GM12878 (cell line): Measurements from ENCODE around the gene BCKDK. TPM values are rescaled to one million over a fixed set of nuclear protein-coding genes. Genes with fewer than 3 reads are reported as not detected.

ENCODE experiments used
- ATAC-seq: fragments of 200-7000 bp; cut with Tn5 transposase; 3 replicates; pipeline ENCODE4 v1.9.1; 2020; ENCODE audit warnings: mild to moderate bottlenecking, moderate library complexity
- BruUV-seq: library from RNA; stranded (reverse); fragments of 400-500 nt; replicated peaks from 2 replicates; lab custom pipeline; 2021; lab: Mats Ljungman, UMichigan
- CTCF ChIA-PET: fragments of 300-600 bp; sonication (Branson Sonifier 250); formaldehyde crosslinking; extraction: SDS; loops from one replicate; lab custom pipeline; 2021; ENCODE audit warnings: inconsistent platforms; lab: Yijun Ruan, JAX
- POLR2A ChIA-PET: fragments of 350-600 bp; formaldehyde crosslinking; extraction: SDS; loops from one replicate; lab custom pipeline; 2021; ENCODE audit warnings: inconsistent platforms; lab: Charles Lee
- RAD21 ChIA-PET: fragments of 300-600 bp; sonication (Branson Sonifier 250); formaldehyde crosslinking; loops from one replicate; lab custom pipeline; 2023; ENCODE audit warnings: antibody characterized with exemption; ENCODE audit not compliant: unreplicated experiment; lab: Charles Lee
- SMC1A ChIA-PET: fragments of 300-600 bp; sonication (Branson Sonifier 250); formaldehyde crosslinking; loops from one replicate; lab custom pipeline; 2023; ENCODE audit not compliant: unreplicated experiment, uncharacterized antibody; lab: Charles Lee
- DNase-seq: peaks from one replicate; pipeline ENCODE4 v3.0.0-alpha.2; 2011; ENCODE audit warnings: low read depth, low spot score
- FAIRE-seq: peaks from 3 replicates; lab custom pipeline; 2011; peaks lifted over from hg19 to GRCh38; lab: Jason Lieb, UNC
- H2AFZ ChIP-seq: 2 replicates; pipeline ENCODE4 v1.6.0; 2011; ENCODE audit warnings: low read depth, low read length, control low read depth; ENCODE audit not compliant: control insufficient read depth
- H3K27ac ChIP-seq: 2 replicates; pipeline ENCODE4 v1.5.1; 2011; ENCODE audit warnings: control low read depth; ENCODE audit not compliant: control insufficient read depth, insufficient read depth
- H3K27me3 ChIP-seq, 2 experiments: replicated peaks in 1 of 2; 2 replicates each; pipeline versions ENCODE4 v1.6.0 to v1.6.1; 2011; ENCODE audit warnings: low read length in 1 of 2; ENCODE audit not compliant: control insufficient read depth in 2 of 2, insufficient read depth in 2 of 2
- H3K36me3 ChIP-seq, 2 experiments: 2 replicates each; pipeline ENCODE4 v1.5.1; 2011; ENCODE audit warnings: low read length in 1 of 2; ENCODE audit not compliant: control insufficient read depth in 2 of 2, insufficient read depth in 2 of 2
- H3K4me1 ChIP-seq: 2 replicates; pipeline ENCODE4 v1.6.1; 2011; ENCODE audit warnings: mild to moderate bottlenecking, low read length, moderate library complexity, mixed read lengths; ENCODE audit not compliant: control insufficient read depth, insufficient read depth
- H3K4me2 ChIP-seq: 2 replicates; pipeline ENCODE4 v1.6.0; 2011; ENCODE audit warnings: control low read depth; ENCODE audit not compliant: control insufficient read depth, insufficient read depth
- H3K4me3 ChIP-seq: fragments of 200-600 bp; sonication (generic); 2 replicates; pipeline ENCODE4 v1.5.1; 2016
- H3K79me2 ChIP-seq: 2 replicates; pipeline ENCODE4 v1.6.0; 2011; ENCODE audit warnings: low read length; ENCODE audit not compliant: control insufficient read depth, insufficient read depth
- H3K9ac ChIP-seq: 2 replicates; pipeline ENCODE4 v1.8.0; 2011; ENCODE audit warnings: low read length, control low read depth, mixed read lengths; ENCODE audit not compliant: control insufficient read depth, insufficient read depth
- H3K9me3 ChIP-seq: replicated peaks from 3 replicates; pipeline ENCODE4 v1.5.1; 2011; ENCODE audit warnings: mild to moderate bottlenecking, low read length; ENCODE audit not compliant: control insufficient read depth, insufficient read depth
- H4K20me1 ChIP-seq: 2 replicates; pipeline ENCODE4 v1.6.0; 2011; ENCODE audit not compliant: control insufficient read depth, insufficient read depth
- CHD2 ChIP-seq: IDR thresholded peaks from 2 replicates; pipeline ENCODE4 v1.6.1; 2011; ENCODE audit warnings: low read depth, low read length, improper control_type of control experiment, borderline replicate concordance
- EED ChIP-seq: sonication (generic); IDR thresholded peaks from 2 replicates; pipeline ENCODE4 v1.6.1; 2016; ENCODE audit warnings: antibody characterized with exemption, low read depth
- ESRRA ChIP-seq: IDR thresholded peaks from 2 replicates; pipeline ENCODE4 v1.6.1; 2012; ENCODE audit warnings: mild to moderate bottlenecking, low read length, improper control_type of control experiment
- ETV6 ChIP-seq, 2 experiments: fragments of 450-650 bp in 1 of 2; IDR thresholded peaks in 1 of 2; conservative IDR thresholded peaks in 1 of 2; 2 replicates each; pipeline ENCODE4 v1.6.1; 2014; ENCODE audit warnings: antibody characterized with exemption in 1 of 2, borderline replicate concordance in 1 of 2, low read depth in 1 of 2, mild to moderate bottlenecking in 1 of 2, moderate library complexity in 1 of 2
- IKZF1 ChIP-seq: fragments of 450-650 bp; conservative IDR thresholded peaks from 2 replicates; pipeline ENCODE4 v1.6.1; 2017; ENCODE audit warnings: antibody characterized with exemption, mild to moderate bottlenecking
- JUNB ChIP-seq: IDR thresholded peaks from 2 replicates; pipeline ENCODE4 v1.6.1; 2016; ENCODE audit warnings: antibody characterized with exemption, mild to moderate bottlenecking
- KAT2A ChIP-seq: conservative IDR thresholded peaks from 2 replicates; pipeline ENCODE4 v1.6.1; 2011; ENCODE audit warnings: low read depth, low read length; ENCODE audit not compliant: control insufficient read depth
- NR2C2 ChIP-seq: IDR thresholded peaks from 2 replicates; pipeline ENCODE4 v1.6.1; 2011; ENCODE audit warnings: borderline replicate concordance, low read depth; ENCODE audit not compliant: control insufficient read depth, insufficient read length
- POLR2AphosphoS5 ChIP-seq: IDR thresholded peaks from 2 replicates; pipeline ENCODE4 v1.6.1; 2011; ENCODE audit warnings: mild to moderate bottlenecking, low read length, inconsistent platforms
- TAF1 ChIP-seq: IDR thresholded peaks from 2 replicates; pipeline ENCODE4 v1.6.1; 2011; ENCODE audit warnings: mild to moderate bottlenecking, low read depth, low read length, borderline replicate concordance
- TBL1XR1 ChIP-seq: IDR thresholded peaks from 2 replicates; pipeline ENCODE4 v1.6.1; 2012; ENCODE audit warnings: low read depth, low read length, improper control_type of control experiment
- WGBS: methylation state at CpG from one replicate; pipeline ENCODE4 v1.1.6; 2016; ENCODE audit warnings: low lambda C conversion rate; ENCODE audit not compliant: insufficient replicate concordance, insufficient coverage; ENCODE audit errors: missing lambda C conversion rate; 5-methylcytosine and 5-hydroxymethylcytosine counted together
- in situ Hi-C: fragments of 300-500 bp; cut with MboI; formaldehyde crosslinking; loops from 9 replicates; pipeline ENCODE4 v1.14.3; 2018; ENCODE audit warnings: mixed read lengths
- intact Hi-C: fragments of 100-400 bp; cut with micrococcal nuclease; formaldehyde crosslinking; loops from one replicate; pipeline ENCODE4 v1.14.2; 2022; ENCODE audit not compliant: unreplicated experiment
- polyA plus RNA-seq, 11 experiments: library from polyadenylated mRNA; depleted of rRNA in 4 of 11; unstranded in 6 of 11; stranded (reverse) in 5 of 11; fragments of >200 nt; fragmentation: Nextera tagmentation in 4 of 11; fragmentation: Illumina TruSeq in 1 of 11; extraction: Ambion mirVana in 4 of 11; extraction: Trizol in 1 of 11; gene quantifications; 1 replicate in 1 of 11; 2 replicates in 10 of 11; pipeline versions ENCODE4 v1.2.1 to v1.2.3, GENCODE V29; 2011 to 2016; ENCODE audit warnings: inconsistent platforms in 2 of 11, missing spikeins in 2 of 11, low read depth in 1 of 11
- total RNA-seq, 4 experiments: library from RNA; depleted of rRNA in 3 of 4; stranded (reverse); fragments of >200 nt in 3 of 4; fragmentation: Illumina TruSeq in 1 of 4; extraction: Trizol in 1 of 4; gene quantifications; 2 replicates each; pipeline versions ENCODE4 v1.2.1 to v1.2.3, GENCODE V29; 2013 to 2021
- TF ChIP-seq, protein P1 (sequence below): fragments of 450-650 bp; conservative IDR thresholded peaks from 2 replicates; pipeline ENCODE4 v1.6.1; 2017; ENCODE audit warnings: mild to moderate bottlenecking, moderate library complexity
- TF ChIP-seq, protein P2 (sequence below): fragments of 450-650 bp; IDR thresholded peaks from 2 replicates; pipeline ENCODE4 v1.6.1; 2014; ENCODE audit warnings: mild to moderate bottlenecking

The BCKDK gene
- total and polyA plus RNA-seq, 10 of the 15 experiments (the other 5 are each of a cell fraction or from before 2014, with no cell fraction given): 0.68 to 56.6 (median 32.8) TPM

DNA sequence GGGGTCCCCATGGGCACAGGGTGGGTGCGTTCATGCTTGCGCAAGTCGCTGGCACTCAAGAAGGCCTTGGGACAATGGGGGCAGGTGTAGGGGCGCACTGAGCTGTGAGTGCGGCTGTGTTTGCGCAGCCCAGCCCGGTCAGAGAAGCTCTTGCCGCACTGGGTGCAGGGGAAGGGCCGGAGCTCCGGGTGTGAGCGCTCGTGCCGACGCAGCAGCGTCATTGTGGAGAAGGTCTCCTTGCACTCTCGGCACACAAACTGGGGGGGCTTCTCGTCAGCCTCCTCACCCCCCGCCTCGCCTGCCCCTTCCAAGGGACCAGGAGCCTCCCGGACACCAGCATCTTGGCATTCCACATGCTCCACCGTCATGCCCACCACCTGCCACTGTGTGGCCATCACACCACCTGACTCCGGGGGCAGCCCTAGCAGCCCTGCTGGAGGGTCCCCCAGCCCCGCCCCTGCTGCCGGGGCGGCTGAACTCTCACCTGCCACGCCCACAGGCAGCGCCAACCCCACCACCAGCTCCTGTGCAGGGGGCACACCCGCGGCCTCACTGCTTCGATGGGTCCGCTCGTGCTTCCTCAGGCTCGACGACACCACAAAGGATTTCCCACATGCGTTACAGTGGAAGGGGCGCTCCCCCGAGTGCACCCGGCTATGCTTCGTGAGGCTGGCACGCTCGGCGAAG lies 46.9 kb upstream of the BCKDK start:
- in situ Hi-C loops (no loop called here), intact Hi-C loops (no loop called here)
- RAD21 ChIA-PET: no interaction called here
- Histone ChIP-seq H3K4me1 (no peaks in the 10 kb centered on the region), H3K9ac (no peak overlapping the region), H3K27ac (no peak overlapping the region), H3K27me3 (no peaks in the 10 kb centered on the region), H3K9me3 (no peaks in the 10 kb centered on the region), H3K79me2 (no peaks in the 10 kb centered on the region; the same call in 1 of the 2 replicates), H3K36me3 (peaks cover 9 to 23% of the 10 kb centered on the region in 2 experiments), H2AFZ (no peak overlapping the region), H4K20me1 (no peaks in the 10 kb centered on the region), H3K4me3 (no peak overlapping the region), H3K4me2 (no peak overlapping the region)
- WGBS: 98% methylated on average over 35 of the region's 42 CpGs
- POLR2A ChIA-PET: interaction anchor here (1.0 kb wide), 1 partner anchor 81 kb away, joined by 3 read pairs; no protein-coding TSS in a partner anchor
- no peak for ATAC-seq
- FAIRE-seq: no peak
- DNase-seq: no peak
- SMC1A ChIA-PET: interaction anchor here (1.5 kb wide), 1 partner anchor 15 kb away, joined by 5 read pairs; no protein-coding TSS in a partner anchor
- CTCF ChIA-PET: no interaction called here
- BruUV-seq: no TSS peak
- TF ChIP-seq IKZF1: no peak

DNA sequence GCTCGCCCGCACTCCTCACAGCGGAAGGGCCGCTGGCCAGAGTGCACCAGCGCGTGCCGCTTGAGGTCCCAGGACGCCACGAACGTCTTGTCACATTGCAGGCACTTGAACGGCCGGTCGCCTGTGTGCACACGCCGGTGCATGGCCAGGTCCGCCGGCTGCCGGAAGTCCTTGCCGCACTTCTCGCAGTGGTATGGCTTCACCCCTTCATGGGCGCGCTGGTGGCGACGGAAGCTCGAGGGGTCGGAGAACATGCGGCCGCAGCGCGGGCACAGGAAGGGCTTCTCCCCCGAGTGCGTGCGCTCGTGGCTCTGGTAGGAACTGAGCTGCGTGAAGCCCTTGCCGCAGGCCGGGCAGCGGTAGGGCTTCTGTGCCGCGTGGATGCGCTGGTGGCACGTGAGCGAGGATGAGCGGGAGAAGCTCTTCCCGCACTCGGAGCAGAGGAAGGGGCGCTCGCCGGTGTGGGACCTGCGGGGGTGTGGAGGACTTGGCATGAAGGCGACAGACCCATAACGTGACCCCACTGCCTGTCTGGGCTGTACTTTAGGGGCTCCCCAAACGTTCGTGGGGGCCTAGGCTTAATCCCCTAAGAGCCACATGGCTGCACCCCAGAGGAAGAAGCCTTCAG lies 46.3 kb upstream of the BCKDK start:
- intact Hi-C loops: no loop called here
- no peak overlapping the region for H3K27ac ChIP-seq
- H3K36me3 ChIP-seq: peaks cover 11 to 23% of the 10 kb centered on the region in 2 experiments
- H3K4me2 ChIP-seq: no peak overlapping the region
- H3K79me2 ChIP-seq: no peaks in the 10 kb centered on the region; the same call in 1 of the 2 replicates
- no peaks in the 10 kb centered on the region for H3K9me3 ChIP-seq
- no peak for FAIRE-seq
- BruUV-seq: no TSS peak
- DNase-seq: no peak
- ChIA-PET SMC1A (no interaction called here), CTCF (interaction anchor here (0.7 kb wide), 1 partner anchor 98 kb away, joined by 3 read pairs; no protein-coding TSS in a partner anchor), POLR2A (interaction anchor here (0.6 to 1.0 kb wide), 3 partner anchors 65 to 95 kb away, joined by 3 to 7 read pairs (median 4); no protein-coding TSS in a partner anchor), RAD21 (no interaction called here)
- ATAC-seq: no peak
- H3K9ac ChIP-seq: no peak overlapping the region
- H2AFZ ChIP-seq: no peak overlapping the region
- WGBS: 95% methylated on average over 48 of the region's 54 CpGs
- H4K20me1 ChIP-seq: no peaks in the 10 kb centered on the region
- in situ Hi-C loops: no loop called here
- H3K4me3 ChIP-seq: no peak overlapping the region
- no peaks in the 10 kb centered on the region for H3K27me3 ChIP-seq
- no peaks in the 10 kb centered on the region for H3K4me1 ChIP-seq
- no peak for TF ChIP-seq JUNB
- TF ChIP-seq TBL1XR1: no peak
- TF ChIP-seq NR2C2: no peak
- no peak for TF ChIP-seq KAT2A
- TF ChIP-seq, protein P1, sequence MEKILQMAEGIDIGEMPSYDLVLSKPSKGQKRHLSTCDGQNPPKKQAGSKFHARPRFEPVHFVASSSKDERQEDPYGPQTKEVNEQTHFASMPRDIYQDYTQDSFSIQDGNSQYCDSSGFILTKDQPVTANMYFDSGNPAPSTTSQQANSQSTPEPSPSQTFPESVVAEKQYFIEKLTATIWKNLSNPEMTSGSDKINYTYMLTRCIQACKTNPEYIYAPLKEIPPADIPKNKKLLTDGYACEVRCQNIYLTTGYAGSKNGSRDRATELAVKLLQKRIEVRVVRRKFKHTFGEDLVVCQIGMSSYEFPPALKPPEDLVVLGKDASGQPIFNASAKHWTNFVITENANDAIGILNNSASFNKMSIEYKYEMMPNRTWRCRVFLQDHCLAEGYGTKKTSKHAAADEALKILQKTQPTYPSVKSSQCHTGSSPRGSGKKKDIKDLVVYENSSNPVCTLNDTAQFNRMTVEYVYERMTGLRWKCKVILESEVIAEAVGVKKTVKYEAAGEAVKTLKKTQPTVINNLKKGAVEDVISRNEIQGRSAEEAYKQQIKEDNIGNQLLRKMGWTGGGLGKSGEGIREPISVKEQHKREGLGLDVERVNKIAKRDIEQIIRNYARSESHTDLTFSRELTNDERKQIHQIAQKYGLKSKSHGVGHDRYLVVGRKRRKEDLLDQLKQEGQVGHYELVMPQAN: no peak
- no peak for TF ChIP-seq EED
- no peak for TF ChIP-seq CHD2
- no peak for TF ChIP-seq ETV6 (conservative IDR thresholded peaks at IDR 0.05 in 1 of 2, IDR thresholded peaks at IDR 0.05 in 1 of 2; ENCODE audit: borderline replicate concordance in 1 of 2, low read depth in 1 of 2)
- TF ChIP-seq, protein P2, sequence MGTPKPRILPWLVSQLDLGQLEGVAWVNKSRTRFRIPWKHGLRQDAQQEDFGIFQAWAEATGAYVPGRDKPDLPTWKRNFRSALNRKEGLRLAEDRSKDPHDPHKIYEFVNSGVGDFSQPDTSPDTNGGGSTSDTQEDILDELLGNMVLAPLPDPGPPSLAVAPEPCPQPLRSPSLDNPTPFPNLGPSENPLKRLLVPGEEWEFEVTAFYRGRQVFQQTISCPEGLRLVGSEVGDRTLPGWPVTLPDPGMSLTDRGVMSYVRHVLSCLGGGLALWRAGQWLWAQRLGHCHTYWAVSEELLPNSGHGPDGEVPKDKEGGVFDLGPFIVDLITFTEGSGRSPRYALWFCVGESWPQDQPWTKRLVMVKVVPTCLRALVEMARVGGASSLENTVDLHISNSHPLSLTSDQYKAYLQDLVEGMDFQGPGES: no peak
- no peak for TF ChIP-seq TAF1
- no peak for TF ChIP-seq POLR2AphosphoS5
- no peak for TF ChIP-seq ESRRA
